GM21515 (cell line): ENCODE data around the gene COX4I2.
"Not testable (repeated sequence)": the region's sequence is repeated elsewhere in the genome, so short reads cannot be mapped to it uniquely, and the experiment has no call there.

ENCODE experiments used
- ATAC-seq: cut with Tn5 transposase; IDR thresholded peaks from one replicate; pipeline ENCODE4 v1.9.1; 2021; ENCODE audit not compliant: unreplicated experiment

The COX4I2 gene

DNA sequence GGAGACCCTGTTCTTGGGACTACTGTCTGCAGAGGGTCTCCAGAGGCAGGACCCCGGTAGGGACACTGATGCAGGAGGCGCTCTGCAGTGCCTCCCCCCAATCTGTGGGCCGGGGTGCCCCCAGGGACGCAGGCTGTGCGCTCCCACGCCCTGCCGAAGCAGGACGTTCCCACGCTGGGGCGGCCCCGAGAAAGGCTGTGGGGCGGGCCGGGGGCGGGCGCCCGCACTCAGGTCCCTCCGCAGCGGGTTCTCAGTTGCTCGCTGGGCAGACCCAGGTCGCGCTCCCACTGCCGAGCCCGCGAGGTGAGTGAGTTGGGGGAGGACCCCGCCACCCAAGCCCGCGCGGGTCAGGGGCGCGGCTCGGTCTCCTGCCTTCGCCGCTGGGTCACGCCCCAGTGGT is at the start of gene COX4I2:
Gene COX4I2, plus strand, starts transcription at position 253 of the 400 bp plus-strand sequence. CDS start 1,106 bp downstream, outside the sequence.
- no peak for ATAC-seq

DNA sequence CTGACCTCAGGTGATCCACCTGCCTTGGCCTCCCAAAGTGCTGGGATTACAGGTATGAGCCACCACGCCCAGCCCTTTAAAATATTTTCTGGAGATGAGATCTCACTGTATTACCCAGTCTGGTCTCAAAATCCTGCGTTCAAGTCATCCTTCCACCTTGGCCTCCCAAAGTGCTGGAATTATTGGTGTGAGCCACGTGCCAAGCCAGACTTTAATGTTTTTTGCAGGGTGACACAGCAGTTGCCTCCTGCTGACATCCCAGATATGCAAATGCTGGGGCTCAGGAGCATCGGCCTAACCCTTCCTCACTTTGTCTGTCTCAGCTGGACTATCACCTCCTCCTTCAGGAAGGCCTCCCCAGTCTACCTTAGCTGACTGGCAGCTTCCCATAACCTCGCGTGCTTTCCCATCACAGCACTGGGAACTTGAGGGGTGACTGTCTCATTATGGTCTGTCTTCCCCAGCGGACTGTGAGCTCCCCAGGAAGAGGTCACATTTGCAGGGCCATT is 46.9 kb upstream of the COX4I2 start:
- ATAC-seq, result no peak

DNA sequence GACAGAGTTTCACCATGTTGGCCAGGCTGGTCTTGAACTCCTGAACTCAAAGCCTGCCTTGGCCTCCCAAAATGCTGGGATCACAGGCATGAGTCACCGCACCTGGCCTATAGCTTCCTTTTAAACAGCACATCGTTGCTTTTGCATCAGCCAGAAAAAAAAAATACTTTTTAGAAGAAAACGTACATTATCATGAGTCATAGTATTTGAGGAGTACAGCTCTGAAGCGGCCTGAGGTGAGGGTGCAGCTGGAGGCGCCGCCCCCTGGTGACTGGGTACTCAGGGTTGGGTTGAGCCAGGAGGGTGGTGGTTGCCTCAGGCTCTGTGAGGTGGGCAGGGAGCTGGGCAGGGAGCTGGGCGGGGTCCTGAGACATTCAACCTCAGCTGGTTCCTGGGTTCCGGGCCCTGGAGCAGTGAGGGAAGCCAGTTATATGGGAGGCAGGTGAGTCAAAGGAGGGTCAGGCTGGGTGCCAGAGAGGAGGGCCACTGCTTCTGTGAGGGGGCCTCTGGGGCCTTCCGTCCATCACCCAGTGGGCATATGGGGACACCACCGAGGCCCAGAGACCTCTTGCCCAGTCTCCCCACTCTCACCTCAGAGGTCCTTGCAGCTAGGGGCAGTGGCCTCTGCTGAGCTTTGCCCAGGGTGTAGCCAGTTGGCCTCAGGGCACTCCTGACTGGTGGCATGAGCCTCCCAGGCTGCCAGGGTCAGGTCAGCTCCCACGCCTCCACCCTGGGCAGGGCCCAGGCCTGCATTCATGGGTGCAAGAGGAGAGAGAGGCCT is 44.3 kb upstream of the COX4I2 start:
- ATAC-seq, result no peak

DNA sequence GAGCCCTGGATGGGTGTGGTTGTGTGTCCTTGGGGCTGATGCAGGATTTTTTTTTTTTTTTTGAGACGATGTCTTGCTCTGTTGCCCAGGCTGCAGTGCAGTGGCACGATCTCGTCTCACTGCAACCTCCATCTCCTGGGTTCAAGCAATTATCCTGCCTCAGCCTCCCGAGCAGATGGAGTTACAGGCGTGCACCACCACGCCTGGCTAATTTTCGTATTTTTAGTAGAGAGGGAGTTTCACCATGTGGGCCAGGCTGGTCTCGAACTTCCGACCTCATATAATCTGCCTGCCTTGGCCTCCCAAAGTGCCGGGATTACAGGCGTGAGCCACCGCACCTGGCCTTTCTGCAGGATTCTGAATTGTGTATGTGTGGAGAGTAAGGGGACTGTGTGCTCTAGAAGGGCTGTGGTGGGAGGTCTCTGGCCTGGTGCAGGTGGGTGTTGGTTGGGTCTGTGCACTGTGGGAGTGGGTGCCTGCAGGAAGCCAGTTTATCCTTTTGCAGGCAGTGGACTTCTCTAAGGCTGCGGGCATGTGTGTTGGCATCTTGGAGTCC is 43.6 kb upstream of the COX4I2 start:
- ATAC-seq, result no peak

DNA sequence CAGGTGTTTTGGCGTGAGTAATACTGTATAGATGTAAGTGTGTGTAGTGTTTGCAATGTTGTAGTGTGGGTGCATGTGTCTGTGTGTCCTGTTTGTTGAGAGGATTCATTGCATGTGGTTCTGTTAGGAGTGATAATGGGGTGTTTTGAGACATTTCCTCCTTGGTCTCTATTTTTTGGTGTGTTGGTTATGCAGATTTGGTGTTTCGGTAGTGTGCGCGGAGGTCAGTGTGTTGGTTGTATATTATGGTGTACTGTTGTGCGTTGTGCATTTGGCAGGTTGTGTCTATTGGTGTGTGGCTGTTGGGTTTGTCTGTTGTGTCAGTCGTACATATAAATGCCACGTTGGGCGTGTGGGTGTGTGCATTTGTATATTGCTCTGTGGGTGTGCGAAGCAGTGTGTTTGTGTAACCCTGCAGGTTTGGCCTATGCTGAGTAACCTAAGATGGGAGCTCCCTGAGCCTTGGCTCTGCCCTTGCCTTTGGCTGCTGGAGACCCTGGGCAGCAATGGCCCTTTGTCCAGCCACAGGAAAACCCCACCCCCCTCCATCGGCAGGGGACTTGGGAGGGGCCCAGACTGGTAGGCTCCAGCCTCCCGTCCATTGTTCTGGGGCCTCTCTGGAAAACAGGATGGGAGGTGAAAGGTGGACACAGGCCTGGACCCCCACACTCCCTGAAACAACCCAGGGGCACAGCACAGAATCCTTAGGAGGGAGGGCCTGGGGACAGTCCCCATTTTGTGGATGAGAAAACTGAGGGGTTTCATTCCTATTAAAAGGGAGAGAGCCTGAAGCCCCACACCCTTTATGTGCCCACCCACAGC is 42.9 kb upstream of the COX4I2 start:
- no peak for ATAC-seq

DNA sequence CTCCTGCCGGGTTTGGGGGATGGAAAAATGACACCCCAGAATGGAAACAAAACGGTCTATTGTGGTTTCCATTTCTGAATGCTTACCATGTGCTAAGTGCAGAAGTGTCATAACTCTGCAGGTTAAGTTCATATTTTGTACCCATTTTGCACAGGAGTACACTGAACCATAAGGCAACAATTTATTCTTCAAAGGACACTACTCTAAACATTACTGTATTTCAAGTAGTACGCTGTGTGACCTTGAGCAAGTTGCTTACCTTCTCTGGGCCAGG is 42.4 kb upstream of the COX4I2 start:
- ATAC-seq, result no peak

DNA sequence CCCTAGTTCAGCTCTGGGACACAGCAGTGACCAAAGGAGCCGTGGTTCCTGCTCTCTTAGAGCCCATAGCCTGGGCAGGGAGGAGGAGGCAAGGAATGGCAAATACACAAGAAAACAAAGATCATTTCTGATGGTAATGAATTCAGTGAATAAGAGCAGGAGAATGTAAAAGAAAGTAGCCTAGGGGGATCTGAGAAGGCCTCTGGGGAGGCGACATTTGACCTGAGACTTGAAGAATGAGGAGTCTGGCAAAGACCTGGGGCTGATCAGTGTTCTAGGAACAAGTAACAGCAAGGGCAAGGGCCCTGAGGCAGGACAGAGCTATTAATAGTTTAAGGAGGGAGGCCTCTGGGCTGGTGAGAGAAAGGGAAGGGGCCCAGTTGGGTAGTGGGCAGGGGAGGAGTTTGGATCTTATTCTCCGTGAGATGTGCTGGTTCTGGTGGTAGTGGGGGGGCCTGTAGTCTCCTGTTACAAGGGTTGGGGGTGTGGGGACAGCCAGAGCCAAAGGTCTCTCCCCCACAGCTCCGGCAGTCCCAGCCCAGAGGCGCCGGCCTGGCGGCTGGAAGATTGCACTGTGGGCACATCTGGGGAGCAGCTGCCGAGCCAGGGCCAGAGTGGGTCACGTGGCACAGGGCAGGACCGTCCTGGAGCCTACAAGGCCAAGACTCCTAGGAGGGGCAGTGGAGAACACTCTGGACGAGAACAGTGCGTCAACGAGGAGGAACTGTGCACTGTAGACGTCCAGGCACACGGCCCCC is 41.9 kb upstream of the COX4I2 start:
- no peak for ATAC-seq

DNA sequence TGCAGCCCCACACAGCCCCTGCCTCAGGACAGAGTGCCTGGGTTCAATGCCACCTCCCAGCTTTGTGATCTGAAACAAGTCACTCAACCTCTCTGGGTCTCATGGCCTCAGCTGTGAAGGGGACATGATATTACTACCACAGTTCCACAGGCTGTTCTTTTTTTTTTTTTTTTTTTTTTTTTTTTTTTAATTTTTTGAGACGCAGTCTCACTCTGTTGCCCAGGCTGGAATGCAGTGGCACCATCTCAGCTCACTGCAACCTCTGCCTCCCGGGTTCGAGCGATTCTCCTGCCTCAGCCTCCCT is 41.3 kb upstream of the COX4I2 start:
- not testable (repeated sequence) for ATAC-seq

DNA sequence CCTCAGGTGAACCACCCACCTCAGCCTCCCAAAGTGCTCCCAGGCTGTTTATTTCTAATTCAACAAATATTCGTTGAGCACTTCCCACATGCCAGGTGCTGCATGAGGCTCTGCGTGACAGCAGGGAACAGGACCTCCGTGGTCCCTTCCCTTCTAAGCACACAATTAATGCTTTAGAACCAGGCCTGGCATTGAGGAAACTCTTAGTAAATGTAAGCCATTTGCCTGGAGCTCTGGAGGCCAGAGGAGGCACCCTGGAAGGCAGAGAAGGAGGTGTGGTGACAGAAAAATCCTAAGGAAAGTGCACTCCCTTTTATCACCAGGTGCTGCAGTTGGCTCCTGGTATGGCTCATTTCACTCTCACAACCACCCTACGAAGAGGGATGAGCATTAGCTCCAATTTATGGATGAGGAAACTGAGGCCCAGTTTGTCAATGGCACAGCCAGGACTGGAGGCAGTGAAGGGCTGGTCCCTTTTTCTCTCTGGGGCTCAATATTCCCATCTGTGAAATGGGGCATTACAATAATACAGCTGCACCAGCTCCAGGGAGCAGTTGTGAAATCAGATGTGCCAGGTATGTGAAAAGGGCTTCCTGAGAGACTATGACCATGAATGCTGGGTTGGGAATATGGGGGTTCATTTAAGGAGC is 40.8 kb upstream of the COX4I2 start:
- no peak for ATAC-seq

DNA sequence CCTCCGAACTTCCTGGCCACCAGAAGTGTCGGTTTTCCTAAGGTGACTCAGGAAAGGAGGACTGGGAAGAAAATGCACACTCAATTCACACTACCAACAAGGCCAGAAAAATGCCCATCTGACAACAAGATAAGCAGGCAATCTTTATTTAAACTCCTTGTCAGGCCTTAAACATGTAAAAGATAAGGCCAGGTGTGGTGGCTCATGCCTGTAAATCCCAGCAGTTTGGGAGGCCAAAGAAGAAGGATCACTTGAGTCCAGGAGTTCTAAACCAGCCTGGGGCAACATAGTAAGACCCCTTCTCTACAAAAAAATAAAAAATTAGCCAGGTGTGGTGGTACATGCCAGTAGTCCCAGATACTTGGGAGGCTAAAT is 40.2 kb upstream of the COX4I2 start:
- ATAC-seq, result no peak

DNA sequence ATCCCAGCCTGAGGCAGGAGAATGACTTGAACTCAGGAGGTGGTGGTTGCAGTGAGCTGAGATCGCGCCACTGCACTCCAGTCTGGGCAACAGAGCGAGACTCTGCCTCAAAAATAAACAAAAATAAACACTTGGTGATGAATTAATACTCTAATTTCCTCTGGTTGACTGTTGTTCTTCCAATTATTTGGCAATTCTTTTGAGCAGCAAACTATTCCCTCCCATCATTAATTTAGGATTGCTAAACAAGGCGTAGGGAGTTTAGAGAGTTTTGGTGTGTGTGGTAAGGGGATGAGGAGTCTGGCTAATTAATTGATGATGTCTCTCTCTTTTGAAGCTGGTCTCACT is 35.3 kb upstream of the COX4I2 start:
- no peak for ATAC-seq

DNA sequence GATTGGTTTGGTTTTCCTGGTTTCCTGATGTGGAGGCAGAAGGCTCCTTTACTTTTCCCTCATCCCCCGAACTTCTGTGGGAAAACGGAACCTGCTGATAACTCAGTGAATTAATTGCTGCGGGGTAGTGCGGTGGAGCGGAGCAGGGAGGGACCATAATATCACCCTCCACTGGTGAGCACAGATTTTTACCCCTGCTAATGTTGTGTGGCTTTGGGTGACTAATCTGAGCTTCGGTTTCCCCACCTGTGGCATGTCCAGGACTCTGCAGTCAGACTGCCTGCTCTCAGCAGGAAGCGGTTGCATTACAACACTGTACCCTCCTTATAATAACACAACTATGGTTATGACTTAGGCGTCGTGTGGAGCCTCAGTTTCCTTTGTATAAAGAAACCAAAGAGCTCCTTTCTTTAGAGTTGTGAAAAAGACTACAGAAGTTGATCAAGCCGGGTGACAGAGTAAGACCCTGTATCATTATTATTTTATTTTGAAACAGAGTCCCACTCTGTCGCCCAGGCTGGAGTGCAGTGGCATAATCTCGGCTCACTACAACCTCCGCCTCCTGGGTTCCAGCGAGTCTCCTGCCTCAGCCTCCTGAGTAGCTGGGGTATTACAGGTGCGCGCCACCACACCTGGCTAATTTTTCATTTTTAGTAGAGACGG is 34.8 kb upstream of the COX4I2 start:
- ATAC-seq, result peak; percentile 61

DNA sequence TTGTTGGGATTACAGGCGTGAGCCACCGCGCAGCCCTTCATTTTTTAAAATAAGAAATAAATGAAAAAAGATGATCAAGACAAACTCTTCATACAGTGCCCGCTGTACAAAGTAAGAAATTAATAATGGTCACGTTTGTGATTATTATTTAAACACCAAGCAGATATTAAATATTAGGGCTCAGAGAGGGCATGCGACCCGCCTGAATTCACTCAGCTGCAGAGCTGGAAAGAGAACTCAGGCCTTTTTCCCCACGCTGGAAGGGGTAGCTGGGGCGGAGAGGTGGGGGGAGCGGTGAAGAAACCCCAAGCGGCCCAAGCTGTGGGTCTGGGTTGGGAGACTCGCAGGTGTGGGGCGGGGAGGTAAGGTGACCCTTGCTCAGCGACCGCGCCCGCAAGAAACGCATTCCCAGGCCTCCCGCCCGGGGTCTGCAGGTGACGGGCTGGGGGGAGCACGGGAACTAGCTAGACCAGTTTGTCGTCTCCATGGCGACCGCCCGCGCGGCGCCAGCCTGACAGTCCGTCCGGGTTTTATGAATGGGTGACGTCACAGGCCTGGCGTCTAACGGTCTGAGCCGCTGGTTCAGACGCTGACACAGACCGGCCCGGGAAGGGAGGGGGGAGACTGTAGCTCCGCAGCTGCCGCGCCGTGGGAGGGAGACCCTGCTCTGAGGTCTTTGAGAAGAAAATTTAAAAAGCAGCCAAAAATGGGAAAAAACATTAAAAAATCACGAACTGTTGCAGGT is 33.7 kb upstream of the COX4I2 start:
- peak; percentile 54 for ATAC-seq

DNA sequence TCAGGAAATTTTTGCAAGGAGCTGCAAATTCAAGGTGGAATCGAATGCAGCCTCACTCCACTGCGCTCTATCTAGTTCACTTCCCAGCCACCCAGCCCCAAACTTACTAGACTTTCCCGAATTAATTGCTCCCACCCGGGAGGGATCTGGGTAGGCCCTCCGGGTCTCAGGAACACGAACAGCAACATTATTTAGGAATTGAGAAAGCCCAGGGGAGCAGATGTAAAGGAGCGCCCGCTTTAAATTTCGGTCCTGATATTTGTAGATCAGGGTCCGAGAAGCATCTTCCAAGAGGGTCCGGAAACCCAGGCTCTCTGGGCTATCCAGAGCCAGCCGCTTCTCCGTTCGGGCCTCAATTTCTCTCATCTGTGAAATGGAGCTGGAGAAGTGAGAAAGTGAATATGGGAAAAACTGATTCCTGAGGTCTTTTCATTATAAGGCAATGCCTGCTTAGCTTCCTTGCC is 33.1 kb upstream of the COX4I2 start:
- no peak for ATAC-seq

DNA sequence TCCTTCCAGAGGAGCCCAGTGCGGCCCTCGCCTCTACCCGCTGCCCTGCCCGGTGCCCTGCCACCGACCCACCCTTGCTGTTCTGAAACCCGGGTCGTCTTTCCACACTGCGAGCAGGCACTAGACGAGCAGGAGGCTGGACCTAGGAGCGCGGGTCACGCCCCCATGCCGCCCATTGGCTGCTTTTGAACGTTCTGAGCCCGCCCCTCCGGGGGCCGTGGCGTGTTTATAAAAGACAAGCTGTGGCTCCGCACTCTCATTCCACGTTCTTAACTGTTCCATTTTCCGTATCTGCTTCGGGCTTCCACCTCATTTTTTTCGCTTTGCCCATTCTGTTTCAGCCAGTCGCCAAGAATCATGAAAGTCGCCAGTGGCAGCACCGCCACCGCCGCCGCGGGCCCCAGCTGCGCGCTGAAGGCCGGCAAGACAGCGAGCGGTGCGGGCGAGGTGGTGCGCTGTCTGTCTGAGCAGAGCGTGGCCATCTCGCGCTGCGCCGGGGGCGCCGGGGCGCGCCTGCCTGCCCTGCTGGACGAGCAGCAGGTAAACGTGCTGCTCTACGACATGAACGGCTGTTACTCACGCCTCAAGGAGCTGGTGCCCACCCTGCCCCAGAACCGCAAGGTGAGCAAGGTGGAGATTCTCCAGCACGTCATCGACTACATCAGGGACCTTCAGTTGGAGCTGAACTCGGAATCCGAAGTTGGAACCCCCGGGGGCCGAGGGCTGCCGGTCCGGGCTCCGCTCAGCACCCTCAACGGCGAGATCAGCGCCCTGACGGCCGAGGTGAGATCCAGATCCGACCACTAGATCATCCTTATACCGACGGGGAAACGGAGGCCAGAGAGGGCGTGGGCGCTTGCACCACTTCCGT is 32.4 kb upstream of the COX4I2 start, which contains the start of gene ID1:
Gene ID1, plus strand, starts transcription at position 259 of the 871 bp plus-strand sequence. Its CDS starts 99 bp downstream, at position 358.
- ATAC-seq, result peak; percentile 80

DNA sequence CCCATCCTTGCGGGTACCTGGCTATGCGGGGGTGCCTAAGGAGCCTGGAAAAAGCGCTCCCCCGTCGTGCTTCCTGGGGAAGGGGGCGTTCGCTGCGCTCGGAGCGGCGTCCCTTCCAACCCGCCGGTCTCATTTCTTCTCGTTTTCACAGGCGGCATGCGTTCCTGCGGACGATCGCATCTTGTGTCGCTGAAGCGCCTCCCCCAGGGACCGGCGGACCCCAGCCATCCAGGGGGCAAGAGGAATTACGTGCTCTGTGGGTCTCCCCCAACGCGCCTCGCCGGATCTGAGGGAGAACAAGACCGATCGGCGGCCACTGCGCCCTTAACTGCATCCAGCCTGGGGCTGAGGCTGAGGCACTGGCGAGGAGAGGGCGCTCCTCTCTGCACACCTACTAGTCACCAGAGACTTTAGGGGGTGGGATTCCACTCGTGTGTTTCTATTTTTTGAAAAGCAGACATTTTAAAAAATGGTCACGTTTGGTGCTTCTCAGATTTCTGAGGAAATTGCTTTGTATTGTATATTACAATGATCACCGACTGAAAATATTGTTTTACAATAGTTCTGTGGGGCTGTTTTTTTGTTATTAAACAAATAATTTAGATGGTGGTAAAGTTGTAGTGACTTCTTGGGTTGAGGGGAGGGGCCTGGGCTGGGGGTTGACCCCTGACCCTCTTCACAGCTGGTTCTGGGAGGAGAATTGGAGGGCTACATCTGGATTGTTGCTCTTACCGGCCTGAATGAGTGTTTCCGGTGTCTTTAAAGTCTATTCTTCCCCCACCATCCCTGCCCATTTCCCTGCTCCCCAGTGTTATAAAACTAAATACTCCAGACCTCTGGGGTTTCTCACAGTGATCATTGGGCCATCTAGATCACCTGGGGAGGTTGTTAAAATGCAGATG is 31.6 kb upstream of the COX4I2 start:
- ATAC-seq, result no peak

DNA sequence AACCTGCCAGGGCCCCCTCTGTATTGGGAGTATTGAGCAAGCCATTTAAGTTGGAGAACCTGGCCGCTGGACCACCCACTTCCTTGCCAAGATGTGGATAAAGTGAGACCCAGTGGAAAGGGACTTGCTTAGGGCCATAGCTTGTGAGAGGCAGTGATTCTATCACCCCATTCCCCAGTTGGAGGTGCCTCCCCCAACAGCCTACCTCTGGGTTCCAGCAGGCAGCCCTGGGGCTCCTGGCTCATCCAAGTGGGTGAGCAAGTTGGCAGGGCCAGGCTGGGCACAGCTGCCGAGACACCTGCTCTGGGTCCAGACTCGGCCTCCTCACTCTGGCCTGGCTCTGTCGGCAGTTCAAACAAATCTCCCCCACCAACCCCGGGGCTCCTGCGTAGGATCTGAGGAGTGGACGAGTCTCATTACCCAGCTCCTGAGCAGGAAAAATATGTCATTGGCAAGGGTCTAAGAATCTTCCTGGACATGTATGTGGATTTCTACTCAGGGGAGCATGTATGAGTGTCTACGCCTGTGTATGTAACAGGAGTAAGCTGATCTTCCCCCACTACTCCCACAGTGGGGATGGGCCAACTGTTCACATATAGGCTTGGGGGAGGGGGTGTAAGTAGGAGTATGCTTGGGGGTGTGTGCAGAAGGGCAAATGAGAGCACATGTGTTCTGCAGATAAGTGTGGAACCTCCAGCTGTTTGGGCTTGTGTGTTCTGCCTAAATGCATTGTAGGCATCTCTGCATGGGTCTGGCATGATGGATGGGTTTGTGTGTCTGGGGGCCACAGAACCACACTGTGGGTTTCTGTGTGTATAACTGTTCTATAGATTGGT is 30.7 kb upstream of the COX4I2 start:
- ATAC-seq, result no peak
